CD4-positive, alpha-beta T cell treated with Interleukin-10 for 1 hour (primary cell): ENCODE data around the gene LSP1.
"Not testable (repeated sequence)": the region's sequence is repeated elsewhere in the genome, so short reads cannot be mapped to it uniquely, and the experiment has no call there.

Source experiments
- DNase-seq: peaks from one replicate; pipeline ENCODE4 v3.0.0-alpha.2; 2020

Gene LSP1, protein sequence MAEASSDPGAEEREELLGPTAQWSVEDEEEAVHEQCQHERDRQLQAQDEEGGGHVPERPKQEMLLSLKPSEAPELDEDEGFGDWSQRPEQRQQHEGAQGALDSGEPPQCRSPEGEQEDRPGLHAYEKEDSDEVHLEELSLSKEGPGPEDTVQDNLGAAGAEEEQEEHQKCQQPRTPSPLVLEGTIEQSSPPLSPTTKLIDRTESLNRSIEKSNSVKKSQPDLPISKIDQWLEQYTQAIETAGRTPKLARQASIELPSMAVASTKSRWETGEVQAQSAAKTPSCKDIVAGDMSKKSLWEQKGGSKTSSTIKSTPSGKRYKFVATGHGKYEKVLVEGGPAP

DNA sequence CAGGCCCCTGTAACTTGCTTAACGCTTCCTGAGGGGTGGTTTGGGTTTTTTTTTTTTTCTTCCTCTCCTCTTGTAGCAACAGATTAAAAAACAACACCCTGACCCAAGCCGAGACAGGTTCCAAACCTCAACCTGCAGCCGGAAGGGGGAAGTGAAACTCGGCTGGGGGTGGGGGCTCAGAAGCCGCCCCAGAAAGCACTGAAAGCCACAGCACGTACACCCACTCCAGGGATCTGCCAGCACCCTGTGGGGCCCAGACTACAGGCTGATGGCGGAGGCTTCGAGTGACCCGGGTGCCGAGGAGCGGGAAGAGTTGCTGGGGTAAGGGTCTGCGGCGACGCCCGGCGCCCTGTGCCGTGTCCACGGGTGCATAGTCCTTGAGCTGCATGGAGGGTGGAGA, at the start of gene LSP1:
LSP1 (plus strand) TSS at position 208 of the 400 bp plus-strand sequence; CDS start at position 269, 61 bp downstream.
- peak; percentile 89 for DNase-seq

DNA sequence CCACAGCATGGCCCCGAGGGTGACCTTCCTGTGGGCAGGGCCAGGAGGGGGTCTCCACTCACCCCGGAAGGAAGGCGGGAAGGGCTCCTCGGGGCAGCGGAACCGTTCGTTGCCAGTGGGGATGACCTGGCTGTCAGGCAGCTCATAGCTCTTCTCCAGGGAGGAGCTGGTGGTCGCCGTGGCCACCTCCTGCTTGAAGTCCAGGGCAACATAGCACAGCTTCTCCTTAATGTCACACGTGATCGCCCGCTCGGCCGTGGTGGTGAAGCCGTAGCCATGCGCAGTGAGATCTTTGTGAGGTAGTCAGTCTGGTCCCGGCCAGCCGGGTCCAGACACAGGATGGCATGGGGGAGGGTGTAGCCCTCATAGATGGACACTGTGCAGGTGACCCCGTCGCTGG, 49.6 kb upstream of the LSP1 start:
- DNase-seq = no peak

DNA sequence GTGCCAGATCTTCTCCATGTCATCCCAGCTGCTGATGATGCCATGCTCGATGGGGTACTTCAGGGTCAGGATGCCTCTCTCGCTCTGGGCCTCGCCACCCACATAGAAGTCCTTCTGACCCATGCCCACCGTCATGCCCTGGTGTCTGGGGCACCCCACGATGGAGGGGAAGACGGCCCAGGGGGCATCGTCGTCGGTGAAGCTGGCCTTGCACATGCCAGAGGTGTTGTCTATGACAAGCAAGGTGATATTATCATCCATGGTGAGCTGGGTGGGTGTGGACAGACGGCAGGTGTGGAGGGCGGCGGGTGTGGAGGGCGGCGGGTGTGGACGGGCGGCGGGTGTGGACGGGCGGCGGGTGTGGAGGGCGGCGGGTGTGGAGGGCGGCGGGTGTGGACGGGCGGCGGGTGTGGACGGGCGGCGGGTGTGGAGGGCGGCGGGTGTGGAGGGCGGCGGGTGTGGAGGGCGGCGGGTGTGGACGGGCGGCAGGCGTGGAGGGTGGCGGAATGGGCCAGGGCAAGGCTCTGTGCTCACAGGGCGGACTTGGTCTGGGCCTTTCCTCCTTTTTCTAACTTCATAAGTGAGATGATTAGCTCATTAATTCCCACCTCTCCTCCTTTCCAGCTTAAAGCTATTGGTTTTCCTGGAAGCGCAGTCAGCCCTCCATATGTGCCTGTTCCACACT, 48.9 kb upstream of the LSP1 start:
- DNase-seq = not testable (repeated sequence)

DNA sequence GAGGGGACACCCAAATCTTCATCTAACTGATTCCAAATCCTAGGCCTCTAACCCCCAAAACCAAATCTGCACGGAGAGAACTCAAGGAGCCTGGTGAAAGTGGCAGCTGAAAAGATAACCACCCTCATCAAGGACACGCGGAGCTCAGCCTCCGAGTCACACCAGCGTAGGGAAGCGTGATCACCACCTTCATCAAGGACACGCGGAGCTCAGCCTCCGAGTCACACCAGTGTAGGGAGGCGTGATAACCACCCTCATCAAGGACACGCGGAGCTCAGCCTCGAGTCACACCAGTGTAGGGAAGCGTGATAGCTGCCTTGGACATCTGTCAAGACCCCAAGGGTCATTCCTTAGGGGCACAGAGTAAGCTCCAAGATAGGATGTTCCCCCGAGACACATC, 47.4 kb upstream of the LSP1 start:
- no peak for DNase-seq

DNA sequence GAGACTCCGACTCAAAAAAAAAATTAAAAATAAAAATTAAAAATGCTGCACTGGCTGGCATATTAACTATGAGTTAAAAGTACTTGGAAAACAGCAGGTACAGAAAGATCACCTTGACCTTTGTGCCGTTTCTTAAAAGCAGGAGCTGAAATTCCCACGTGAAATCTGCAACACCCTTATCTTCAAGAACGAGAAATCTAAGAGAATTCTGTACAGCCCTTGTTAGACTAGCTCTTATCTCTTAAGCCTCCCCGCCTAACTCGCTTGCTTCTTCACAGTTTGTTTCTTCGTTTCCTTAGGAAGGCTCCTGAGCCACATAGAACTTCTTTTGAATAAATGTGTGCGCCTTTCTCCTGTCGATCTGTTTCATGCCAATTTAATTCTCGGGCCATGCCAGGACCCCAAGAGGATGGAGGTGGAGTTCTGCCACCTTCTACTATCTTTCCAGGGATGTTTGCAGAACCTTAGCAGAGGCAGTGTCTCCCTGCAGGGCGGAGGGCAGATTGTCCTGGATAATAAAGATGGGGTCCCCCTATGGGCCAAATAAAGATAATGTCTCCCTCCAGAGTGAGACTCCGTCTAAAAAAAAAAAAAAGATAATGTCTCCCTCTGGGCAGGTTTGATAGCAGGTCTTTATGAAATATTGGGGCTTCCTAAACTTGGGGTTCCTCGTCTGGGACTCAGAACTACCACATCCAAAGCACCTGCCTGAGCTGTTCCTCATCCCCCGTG, 45.5 kb upstream of the LSP1 start:
- DNase-seq = no peak

DNA sequence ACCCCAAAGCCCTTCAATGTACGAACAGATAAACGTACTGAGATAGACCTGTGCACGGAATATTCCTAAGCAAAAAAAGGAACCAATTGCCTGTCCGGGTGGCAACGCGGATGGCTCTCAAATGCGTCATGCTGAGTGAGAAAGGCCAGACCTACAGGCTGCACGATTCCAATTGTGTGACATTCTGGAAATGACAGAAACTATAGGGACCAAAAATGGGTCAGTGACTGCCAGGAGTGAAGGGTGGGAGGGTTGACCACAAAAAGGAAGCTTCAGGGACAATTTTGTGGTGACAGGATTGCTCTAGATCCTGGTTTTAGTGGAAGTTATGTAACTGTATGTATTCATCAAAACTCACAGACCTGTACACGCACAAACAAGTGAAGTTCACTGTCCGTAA, 42.1 kb upstream of the LSP1 start:
- no peak for DNase-seq

DNA sequence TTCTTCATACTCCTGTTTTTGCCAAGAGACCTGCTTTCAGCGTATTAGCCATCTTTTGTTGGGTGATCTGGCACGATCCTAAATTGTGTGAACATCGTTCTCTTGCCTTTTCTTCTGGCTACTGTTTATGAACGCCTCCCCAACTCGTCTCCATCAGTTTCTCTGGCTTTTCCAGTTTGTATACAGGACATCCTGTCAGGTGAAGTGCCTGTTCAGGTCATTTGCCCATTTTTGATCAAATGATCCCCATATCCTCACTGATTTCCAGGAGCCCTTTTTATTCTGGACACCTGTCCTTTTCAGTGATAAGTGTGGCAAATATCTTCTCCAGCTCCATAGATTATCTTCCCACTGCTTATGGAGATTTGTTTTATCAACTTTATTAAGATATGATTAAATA, 40.6 kb upstream of the LSP1 start:
- no peak for DNase-seq

DNA sequence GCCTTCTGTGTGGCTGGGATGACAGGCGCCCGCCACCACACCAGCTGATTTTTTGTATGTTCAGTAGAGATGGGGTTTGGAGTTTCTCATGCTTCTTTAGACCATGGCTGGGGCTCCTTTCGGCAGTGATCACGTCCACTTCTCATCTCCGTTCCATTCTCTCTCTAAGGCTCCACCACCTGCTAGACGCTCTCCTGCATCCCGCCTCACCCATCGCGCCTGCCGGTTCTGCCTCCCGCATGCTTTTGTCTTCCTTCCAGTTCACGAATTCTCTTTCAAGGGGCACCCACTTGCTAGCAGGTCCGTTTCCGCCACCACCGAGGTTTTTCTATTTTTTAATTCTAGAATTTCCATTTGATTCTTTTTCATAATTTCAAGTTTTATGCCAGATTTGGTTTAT, 40.1 kb upstream of the LSP1 start:
- DNase-seq = no peak

DNA sequence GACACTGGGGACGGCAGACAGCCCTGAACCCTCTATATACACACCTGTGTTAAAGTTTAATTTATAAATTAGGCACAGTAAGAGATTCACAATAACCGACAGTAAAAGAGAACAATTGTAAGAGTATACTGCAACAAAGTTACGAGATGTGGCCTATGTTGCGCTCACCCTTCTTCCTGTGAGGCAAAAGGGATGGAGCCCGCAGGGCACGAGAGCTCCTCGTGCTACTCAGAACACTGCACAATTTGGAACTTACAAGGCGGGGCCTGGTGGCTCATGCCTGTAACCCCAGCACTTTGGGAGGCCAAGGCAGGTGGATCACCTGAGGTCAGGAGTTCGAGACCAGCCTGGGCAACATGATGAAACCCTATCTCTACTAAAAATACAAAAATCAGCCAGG, 39.5 kb upstream of the LSP1 start:
- DNase-seq = not testable (repeated sequence)

DNA sequence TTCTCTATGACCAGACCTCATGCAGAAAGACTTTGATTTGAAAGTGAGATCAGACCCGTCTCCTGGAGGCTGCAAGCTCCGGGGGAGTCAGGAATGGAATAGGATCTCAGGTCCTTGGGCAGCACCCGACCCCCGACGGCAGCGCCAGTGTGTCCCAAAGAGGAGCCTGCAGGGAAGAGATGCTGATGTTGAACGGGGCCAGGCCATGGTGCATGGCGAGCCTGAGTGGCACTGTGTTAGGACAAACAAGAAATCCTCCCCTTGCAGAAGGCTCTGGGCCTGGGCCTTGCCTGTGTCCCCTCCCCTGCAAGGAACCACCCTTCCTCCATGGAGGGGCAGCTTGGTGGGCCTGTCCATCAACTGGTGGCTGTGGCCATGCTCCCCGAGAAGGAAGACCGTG, 38.2 kb upstream of the LSP1 start:
- DNase-seq = no peak

DNA sequence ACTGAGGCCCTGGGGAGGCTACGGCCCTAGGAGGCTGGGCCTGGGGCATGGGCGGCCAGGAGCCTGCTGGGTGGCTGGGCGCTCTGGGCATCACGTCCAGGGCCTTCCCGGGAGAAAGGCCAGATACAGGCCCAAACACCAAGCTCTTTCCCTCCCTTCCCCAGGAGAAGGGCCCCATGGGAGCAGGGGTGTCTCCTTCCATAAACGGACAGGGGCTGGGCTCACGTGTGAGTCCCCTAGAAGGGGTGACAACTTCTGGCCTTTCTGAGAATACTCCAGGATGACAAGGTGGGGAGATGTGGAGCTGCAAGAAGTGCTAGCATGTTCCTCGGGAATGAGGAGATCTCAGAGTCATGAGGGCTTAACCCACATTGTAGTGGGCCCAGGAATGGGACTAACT, 37.6 kb upstream of the LSP1 start:
- no peak for DNase-seq

DNA sequence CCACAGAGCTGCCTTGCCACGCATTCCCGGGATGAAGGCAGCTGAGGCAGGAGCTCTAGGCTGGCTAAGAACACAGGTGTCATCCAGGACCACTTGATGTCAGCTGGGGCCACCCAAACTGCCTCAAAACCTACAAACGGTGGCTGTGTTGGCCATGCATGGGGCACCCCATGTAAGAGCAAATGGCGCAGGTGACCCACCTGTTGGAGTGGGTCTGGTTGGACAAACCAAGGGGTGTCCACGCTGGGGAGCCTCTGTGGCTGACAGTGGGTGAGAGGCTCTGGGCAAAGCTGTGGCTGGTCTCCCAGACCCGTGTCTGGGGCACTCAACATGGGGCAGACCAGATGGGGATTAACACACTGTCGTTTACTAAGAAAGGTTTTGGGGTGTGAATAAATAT, 37.1 kb upstream of the LSP1 start:
- no peak for DNase-seq

DNA sequence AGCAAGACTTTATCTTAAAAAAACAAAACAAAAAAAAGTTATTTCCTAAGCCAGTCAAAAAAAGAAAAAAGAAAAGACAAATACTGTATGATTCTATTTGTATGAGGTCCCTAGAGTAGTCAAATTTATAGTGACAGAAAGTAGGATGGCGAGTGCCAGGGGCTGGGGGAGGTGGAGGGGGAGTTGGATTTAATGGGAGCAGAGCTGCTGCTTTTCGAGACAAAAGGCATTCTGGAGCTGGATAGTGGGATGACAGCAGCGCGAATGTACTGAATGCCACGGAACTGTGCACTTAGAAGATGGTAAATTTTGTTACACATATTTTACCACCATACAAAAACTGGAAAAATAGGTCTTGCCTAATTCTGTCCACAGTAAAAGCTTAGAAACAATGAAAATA, 35.9 kb upstream of the LSP1 start:
- DNase-seq = no peak

DNA sequence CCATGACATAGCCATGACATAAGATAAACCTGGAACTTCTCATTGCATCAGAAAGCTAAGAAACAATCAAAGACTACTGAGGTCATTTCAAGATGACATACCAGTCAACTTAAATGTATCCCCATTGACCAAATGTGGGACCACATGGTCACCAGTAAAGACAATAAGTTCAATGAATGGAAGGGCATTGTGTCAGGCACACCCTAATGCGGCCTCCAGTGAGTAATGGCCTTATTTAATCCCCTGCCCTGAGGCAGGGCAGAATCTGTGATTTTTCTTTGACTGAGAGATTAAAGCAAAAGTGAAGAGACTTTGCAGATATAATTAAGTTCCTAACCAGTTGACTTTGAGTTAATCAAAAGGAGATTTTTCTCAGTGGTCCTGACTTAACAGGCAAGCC, 35.4 kb upstream of the LSP1 start:
- no peak for DNase-seq

DNA sequence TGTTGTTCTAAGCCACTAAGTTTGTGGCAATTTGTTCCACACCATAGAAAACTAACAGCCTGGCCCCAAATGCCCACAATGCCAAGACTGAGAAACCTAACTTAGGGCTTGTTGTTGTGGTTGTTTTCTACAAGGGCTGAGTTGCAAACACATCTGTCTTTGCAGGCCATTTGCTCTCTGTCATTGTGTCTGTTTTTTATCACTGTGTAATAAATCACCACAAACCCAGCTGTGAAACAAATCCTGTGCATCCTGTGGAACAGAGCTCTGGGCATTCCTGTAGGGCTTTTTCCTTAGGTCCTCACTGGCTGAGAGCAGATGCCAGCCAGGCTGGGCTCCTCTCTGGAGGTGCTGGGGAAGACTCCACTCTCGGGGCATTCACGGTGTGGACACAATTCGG, 33.8 kb upstream of the LSP1 start:
- DNase-seq = no peak

DNA sequence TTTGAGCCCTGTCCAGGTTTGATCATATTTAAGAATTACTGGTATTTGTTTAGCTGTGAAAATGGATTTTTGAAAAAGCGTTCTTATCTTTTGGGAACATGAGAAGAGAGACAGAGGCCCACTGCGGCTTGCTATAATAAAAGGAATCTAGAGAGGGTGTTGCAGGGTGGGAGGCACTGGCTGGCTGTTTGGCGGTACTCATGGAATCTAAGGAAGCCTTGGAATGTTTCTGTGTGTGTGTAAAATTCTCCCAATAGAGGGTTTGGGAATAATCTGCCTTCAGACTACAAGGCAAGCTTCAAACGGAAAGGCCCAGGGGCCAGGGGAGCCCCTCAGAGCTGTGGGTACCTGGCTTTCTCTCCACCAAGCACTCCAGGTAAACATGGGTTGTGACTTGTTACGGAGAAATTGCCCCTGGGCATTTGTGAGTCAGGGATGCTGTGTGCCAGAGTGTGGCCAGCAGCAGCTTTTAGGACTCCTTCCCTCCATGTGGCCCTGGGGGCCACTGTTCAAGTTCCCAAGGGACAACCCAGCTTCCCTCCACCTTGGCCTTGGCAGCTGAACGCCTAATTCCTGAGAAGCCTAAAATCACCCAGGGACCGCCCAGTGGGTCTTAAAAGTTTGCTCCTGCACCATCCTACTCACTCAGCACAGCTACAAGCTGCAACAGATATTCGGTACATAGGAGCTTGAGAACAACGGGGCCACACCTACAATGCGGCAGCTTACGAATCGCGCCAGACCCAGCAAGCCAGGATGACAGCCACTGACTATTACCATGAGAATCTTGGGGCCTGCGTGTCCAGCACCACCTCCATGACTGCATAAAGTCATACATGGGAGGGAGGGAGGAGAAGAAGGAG, 32.2 kb upstream of the LSP1 start:
- DNase-seq = no peak

DNA sequence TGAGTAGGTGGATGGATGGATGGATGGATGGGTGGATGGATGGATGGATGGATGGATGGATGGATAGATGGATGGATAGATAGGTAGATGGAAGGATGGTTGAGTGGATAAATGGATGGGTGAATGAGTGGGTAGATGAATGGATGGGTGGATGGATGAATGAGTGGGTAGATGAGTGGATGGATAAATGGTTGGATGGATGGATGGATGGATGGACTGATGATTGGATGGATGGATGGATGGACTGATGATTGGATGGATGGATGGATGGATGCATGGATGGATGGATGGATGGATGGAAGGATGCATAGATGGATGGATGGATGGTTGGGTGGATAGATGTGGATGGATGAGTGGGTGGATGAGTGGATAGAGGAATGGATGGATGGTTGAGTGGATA, 31.3 kb upstream of the LSP1 start:
- DNase-seq = no peak

DNA sequence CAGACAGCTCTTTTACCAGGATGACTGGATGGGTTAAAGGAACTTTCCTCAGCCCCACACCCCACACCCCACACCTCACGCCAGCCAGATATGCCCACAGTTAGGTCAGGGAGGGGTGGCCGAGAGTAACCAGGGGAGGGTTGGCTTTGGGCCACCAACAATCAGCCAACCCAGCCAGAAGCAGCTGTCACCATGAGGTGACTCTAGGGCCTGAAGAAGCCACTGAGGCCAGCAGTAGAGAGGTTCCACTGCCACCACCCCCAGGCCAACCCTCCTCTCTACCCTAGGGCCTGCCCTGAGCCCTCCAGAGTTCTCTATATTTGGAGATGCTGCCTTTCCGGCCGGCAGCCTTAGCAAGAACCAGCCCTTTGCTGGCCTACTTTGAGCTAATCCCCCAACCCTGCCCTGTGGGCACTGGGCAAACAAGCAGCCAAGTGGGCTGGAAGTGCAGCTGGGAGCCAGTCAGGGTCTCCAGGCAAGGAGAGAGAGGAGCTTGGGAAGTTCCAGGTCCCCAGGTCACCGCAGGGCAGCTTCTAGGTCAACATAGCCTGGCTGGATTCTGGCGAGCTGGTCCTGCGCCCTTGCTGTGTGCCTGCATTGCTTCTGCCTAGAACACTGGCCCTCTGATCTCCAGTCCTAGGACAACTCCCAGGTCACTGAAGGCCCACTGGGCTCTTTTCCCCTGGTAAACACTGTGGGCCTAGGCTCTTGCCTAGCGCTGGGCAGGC, 30.1 kb upstream of the LSP1 start:
- DNase-seq = no peak

DNA sequence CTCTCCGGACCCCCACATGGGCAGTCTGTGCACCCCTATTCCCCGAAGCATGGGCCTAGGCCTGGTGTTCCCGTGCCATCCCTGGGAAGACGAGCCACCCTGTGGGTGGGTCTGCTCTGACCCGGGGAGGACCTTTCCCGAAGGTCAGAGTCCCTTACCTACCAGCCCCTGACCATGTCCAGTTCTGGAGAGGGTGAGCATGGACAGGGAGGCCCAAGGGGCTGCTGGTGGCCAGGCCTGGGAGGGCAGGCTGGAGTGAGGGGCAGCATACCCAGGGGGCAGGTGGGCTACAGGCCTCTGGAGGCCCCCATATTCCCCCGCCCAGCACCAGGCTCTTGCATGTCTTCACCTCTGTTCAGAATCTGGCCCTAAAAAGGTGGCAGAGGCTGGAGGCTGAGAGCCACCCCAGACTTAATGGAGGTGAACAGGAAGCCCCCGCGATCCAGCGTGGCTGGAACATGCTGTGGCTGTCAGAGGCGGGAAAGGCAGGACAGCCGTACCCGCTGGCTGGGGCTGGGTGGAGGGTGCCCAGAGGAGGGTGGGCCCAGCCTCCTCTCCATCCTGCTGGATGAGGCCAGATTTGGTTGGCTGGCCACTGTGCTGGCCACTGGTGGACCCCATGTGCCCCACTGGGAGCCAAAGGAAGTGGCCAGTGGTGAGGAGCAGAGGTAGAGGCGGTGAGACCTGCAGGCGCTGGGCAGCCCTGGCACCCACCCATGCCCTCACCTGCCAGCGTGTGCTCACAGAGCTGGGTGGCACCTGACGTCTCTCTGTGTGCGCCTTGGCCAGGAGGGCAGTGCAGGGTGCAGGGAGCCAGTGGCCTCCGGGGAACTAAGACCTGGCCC, 29.3 kb upstream of the LSP1 start:
- DNase-seq = no peak

DNA sequence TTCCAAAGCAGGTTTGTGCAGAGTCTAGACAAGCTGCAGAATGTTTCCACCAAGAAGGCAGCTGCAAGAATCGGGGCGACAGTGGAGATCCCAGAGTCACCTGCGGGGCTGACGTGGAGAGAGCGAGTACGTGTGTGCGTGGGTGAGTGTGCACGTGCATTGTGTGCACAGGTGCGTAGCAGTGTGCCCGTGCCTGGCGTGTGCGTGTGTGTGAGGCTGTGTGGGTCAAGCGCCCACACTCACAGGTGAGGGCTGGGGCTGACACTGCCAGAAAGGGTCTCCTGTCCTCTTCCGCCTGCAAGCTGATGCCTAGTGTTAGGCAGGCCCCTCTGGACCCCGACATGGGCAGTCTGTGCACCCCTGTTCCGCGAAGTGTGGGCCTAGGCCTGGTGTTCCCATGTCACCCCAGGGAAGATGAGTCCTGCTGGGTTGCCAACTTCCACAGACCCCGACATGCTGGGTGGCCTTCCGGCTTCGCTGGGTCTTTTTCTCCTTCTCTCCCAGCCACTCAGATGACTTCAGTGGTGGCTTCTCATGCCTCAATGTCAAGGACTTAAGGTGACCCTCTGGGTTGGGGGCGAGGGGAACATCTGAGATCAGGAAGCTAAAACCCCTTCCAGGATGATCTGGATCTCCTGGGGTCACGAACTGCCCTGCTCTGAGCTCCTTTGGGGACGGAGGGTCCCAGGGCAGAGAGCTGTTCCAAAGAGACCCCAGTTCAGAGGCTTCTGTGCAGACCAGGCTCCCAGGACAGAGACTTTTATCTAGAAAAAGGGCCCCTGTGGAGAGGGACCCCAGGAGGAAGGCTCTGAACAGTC, 28.5 kb upstream of the LSP1 start:
- no peak for DNase-seq
